IMR-90 (cell line): ENCODE results near the gene CCDC194. TPM values are rescaled to one million over a fixed set of nuclear protein-coding genes. Genes with fewer than 3 reads are reported as not detected.

Experiments
- ATAC-seq: fragments of 200-7000 bp; cut with Tn5 transposase; 2 replicates; pipeline ENCODE4 v1.9.1; 2020; ENCODE audit warnings: low read depth, mild to moderate bottlenecking, moderate library complexity
- BruUV-seq: library from RNA; stranded (reverse); fragments of 400-500 nt; replicated peaks from 2 replicates; lab custom pipeline; 2021; lab: Mats Ljungman, UMichigan
- CTCF ChIA-PET: fragments of 300-600 bp; formaldehyde crosslinking; extraction: SDS; loops from one replicate; lab custom pipeline; 2021; ENCODE audit warnings: antibody characterized with exemption; lab: Yijun Ruan, JAX
- POLR2A ChIA-PET: fragments of 300-600 bp; sonication (Branson Sonifier 250); formaldehyde crosslinking; loops from one replicate; lab custom pipeline; 2022; ENCODE audit warnings: antibody characterized with exemption; ENCODE audit not compliant: unreplicated experiment; lab: Charles Lee
- DNase-seq: peaks from one replicate; pipeline ENCODE4 v3.0.0; 2013
- H2AFZ ChIP-seq: replicated peaks from 2 replicates; pipeline ENCODE3; 2013; ENCODE audit warnings: low read length, mild to moderate bottlenecking; ENCODE audit not compliant: poor library complexity
- H2AK5ac ChIP-seq: 2 replicates; pipeline ENCODE4 v1.6.1; 2013; ENCODE audit warnings: low read depth, low read length, inconsistent platforms
- H2AK9ac ChIP-seq: replicated peaks from 2 replicates; pipeline ENCODE3; 2013; ENCODE audit warnings: mild to moderate bottlenecking, low read depth, low read length, moderate library complexity; ENCODE audit not compliant: poor library complexity
- H2BK120ac ChIP-seq: 2 replicates; pipeline ENCODE4 v1.6.1; 2013; ENCODE audit warnings: low read depth, low read length, inconsistent platforms
- H2BK15ac ChIP-seq: 3 replicates; pipeline ENCODE4 v1.6.1; 2013; ENCODE audit warnings: low read depth, low read length, inconsistent platforms
- H2BK20ac ChIP-seq: 2 replicates; pipeline ENCODE4 v1.6.1; 2013; ENCODE audit warnings: low read depth, mild to moderate bottlenecking, inconsistent platforms, low read length, moderate library complexity
- H2BK5ac ChIP-seq: 2 replicates; pipeline ENCODE4 v1.6.1; 2013; ENCODE audit warnings: mild to moderate bottlenecking, low read depth, low read length, inconsistent platforms; ENCODE audit not compliant: poor library complexity, severe bottlenecking
- H3K14ac ChIP-seq: replicated peaks from 2 replicates; pipeline ENCODE4 v1.6.1; 2013; ENCODE audit warnings: low read depth, low read length, inconsistent platforms
- H3K18ac ChIP-seq: 2 replicates; pipeline ENCODE4 v1.6.1; 2013; ENCODE audit warnings: low read depth, low read length, control low read depth
- H3K23ac ChIP-seq: 2 replicates; pipeline ENCODE4 v1.6.1; 2013; ENCODE audit warnings: low read depth, low read length, inconsistent platforms
- H3K27ac ChIP-seq: 2 replicates; pipeline ENCODE4 v1.5.1; 2013; ENCODE audit warnings: mild to moderate bottlenecking, control low read depth, low read length; ENCODE audit not compliant: insufficient read depth
- H3K27me3 ChIP-seq: 2 replicates; pipeline ENCODE4 v1.6.1; 2013; ENCODE audit warnings: low read length; ENCODE audit not compliant: control insufficient read depth, insufficient read depth
- H3K36me3 ChIP-seq: 2 replicates; pipeline ENCODE4 v1.6.1; 2013; ENCODE audit warnings: low read length, mixed read lengths; ENCODE audit not compliant: control insufficient read depth, insufficient read depth
- H3K4ac ChIP-seq: 2 replicates; pipeline ENCODE4 v1.6.1; 2013; ENCODE audit warnings: low read depth, low read length, inconsistent platforms
- H3K4me1 ChIP-seq: 2 replicates; pipeline ENCODE4 v1.6.1; 2013; ENCODE audit warnings: low read length, mixed read lengths; ENCODE audit not compliant: control insufficient read depth, insufficient read depth
- H3K4me2 ChIP-seq: 2 replicates; pipeline ENCODE4 v1.6.1; 2013; ENCODE audit warnings: low read depth, mild to moderate bottlenecking, control low read depth, low read length, moderate library complexity
- H3K4me3 ChIP-seq: 2 replicates; pipeline ENCODE4 v1.5.1; 2013; ENCODE audit warnings: low read depth, mild to moderate bottlenecking, control low read depth, low read length, moderate library complexity; ENCODE audit not compliant: insufficient read depth
- H3K56ac ChIP-seq: 2 replicates; pipeline ENCODE4 v1.6.1; 2013; ENCODE audit warnings: low read length, inconsistent platforms; ENCODE audit not compliant: insufficient read depth; ENCODE audit errors: extremely low read depth
- H3K79me1 ChIP-seq, 2 experiments: 2 replicates each; pipeline ENCODE4 v1.6.1; 2013; ENCODE audit warnings: low read length in 2 of 2, inconsistent platforms in 1 of 2, low read depth in 1 of 2
- H3K9ac ChIP-seq: 2 replicates; pipeline ENCODE4 v1.6.1; 2013; ENCODE audit warnings: low read depth, low read length, control low read depth
- H3K9me1 ChIP-seq: 2 replicates; pipeline ENCODE4 v1.6.1; 2013; ENCODE audit warnings: low read length, inconsistent platforms; ENCODE audit not compliant: insufficient read depth
- H3K9me3 ChIP-seq: 2 replicates; pipeline ENCODE4 v1.6.1; 2013; ENCODE audit warnings: low read length; ENCODE audit not compliant: control insufficient read depth, insufficient read depth
- H4K20me1 ChIP-seq: 2 replicates; pipeline ENCODE4 v1.6.1; 2013; ENCODE audit warnings: low read length, inconsistent platforms; ENCODE audit not compliant: insufficient read depth
- H4K5ac ChIP-seq: 2 replicates; pipeline ENCODE4 v1.6.1; 2013; ENCODE audit warnings: mild to moderate bottlenecking, low read depth, low read length, control low read depth
- H4K8ac ChIP-seq, 2 experiments: 2 replicates each; pipeline ENCODE4 v1.6.1; 2013; ENCODE audit warnings: low read depth in 2 of 2, low read length in 2 of 2, control low read depth in 1 of 2, inconsistent platforms in 1 of 2
- H4K91ac ChIP-seq: 2 replicates; pipeline ENCODE4 v1.6.1; 2013; ENCODE audit warnings: low read depth, low read length, inconsistent platforms; ENCODE audit not compliant: insufficient read depth
- BHLHE40 ChIP-seq: fragments of 150-350 bp; IDR thresholded peaks from 2 replicates; pipeline ENCODE4 v1.6.1; 2016; ENCODE audit warnings: mild to moderate bottlenecking, low read depth, low read length
- CEBPB ChIP-seq: IDR thresholded peaks from 2 replicates; pipeline ENCODE4 v1.6.1; 2012; ENCODE audit warnings: low read depth, low read length, improper control_type of control experiment
- CHD1 ChIP-seq: IDR thresholded peaks from 2 replicates; pipeline ENCODE4 v1.6.1; 2012; ENCODE audit warnings: low read depth, low read length, improper control_type of control experiment
- CTCF ChIP-seq: conservative IDR thresholded peaks from 2 replicates; pipeline ENCODE4 v1.5.1; 2012; ENCODE audit warnings: mild to moderate bottlenecking, low read depth, low read length, improper control_type of control experiment
- FOS ChIP-seq: fragments of 150-350 bp; IDR thresholded peaks from 2 replicates; pipeline ENCODE4 v1.6.1; 2016; ENCODE audit warnings: low read depth, low read length
- MAFK ChIP-seq: IDR thresholded peaks from 2 replicates; pipeline ENCODE4 v1.6.1; 2012; ENCODE audit warnings: low read depth, low read length, improper control_type of control experiment
- MAZ ChIP-seq: IDR thresholded peaks from 2 replicates; pipeline ENCODE4 v1.6.1; 2012; ENCODE audit warnings: low read depth, mild to moderate bottlenecking, low read length, improper control_type of control experiment, moderate library complexity, borderline replicate concordance
- MXI1 ChIP-seq: IDR thresholded peaks from 2 replicates; pipeline ENCODE4 v1.6.1; 2012; ENCODE audit warnings: low read depth, mild to moderate bottlenecking, low read length, moderate library complexity, borderline replicate concordance
- NFE2L2 ChIP-seq: fragments of 150-350 bp; IDR thresholded peaks from 2 replicates; pipeline ENCODE4 v1.6.1; 2016; ENCODE audit warnings: low read depth, mild to moderate bottlenecking, low read length
- POLR2A ChIP-seq: IDR thresholded peaks from 2 replicates; pipeline ENCODE4 v1.6.1; 2012; ENCODE audit warnings: mild to moderate bottlenecking, low read depth, low read length
- RAD21 ChIP-seq: IDR thresholded peaks from 2 replicates; pipeline ENCODE4 v1.6.1; 2012; ENCODE audit warnings: low read length, improper control_type of control experiment
- RCOR1 ChIP-seq: IDR thresholded peaks from 2 replicates; pipeline ENCODE4 v1.6.1; 2012; ENCODE audit warnings: mild to moderate bottlenecking, low read length, improper control_type of control experiment; ENCODE audit not compliant: insufficient replicate concordance
- RFX5 ChIP-seq: IDR thresholded peaks from 2 replicates; pipeline ENCODE4 v1.8.0; 2012; ENCODE audit warnings: low read depth, mild to moderate bottlenecking, low read length, moderate library complexity
- SMC3 ChIP-seq: fragments of 150-350 bp; IDR thresholded peaks from 2 replicates; pipeline ENCODE4 v1.6.1; 2016; ENCODE audit warnings: low read depth, mild to moderate bottlenecking, antibody characterized with exemption, low read length, moderate library complexity
- USF2 ChIP-seq: fragments of 150-350 bp; IDR thresholded peaks from 2 replicates; pipeline ENCODE4 v1.6.1; 2017; ENCODE audit warnings: mild to moderate bottlenecking, antibody characterized with exemption, low read length, low read depth
- WGBS, 2 experiments: methylation state at CpG; one replicate each; pipeline versions ENCODE4 v1.1.5 to v1.1.7; 2013; ENCODE audit warnings: missing lambda C conversion rate in 2 of 2; ENCODE audit not compliant: insufficient read length in 1 of 2; ENCODE audit errors: extremely low coverage in 2 of 2; 5-methylcytosine and 5-hydroxymethylcytosine counted together
- dilution Hi-C: fragments of 300-500 bp; cut with HindIII; formaldehyde crosslinking; loops from one replicate; pipeline ENCODE4 v1.14.3; 2018; ENCODE audit warnings: low sequenced_read_pairs; ENCODE audit not compliant: unreplicated experiment
- in situ Hi-C: fragments of 300-500 bp; cut with MboI; formaldehyde crosslinking; loops from 3 replicates; pipeline ENCODE4 v1.14.3; 2019; ENCODE audit warnings: low sequenced_read_pairs, inconsistent platforms, mixed read lengths
- intact Hi-C: fragments of 100-400 bp; cut with micrococcal nuclease; formaldehyde crosslinking; loops from 2 replicates; pipeline ENCODE4 v1.10.0; 2022
- polyA plus RNA-seq, 3 experiments: library from polyadenylated mRNA; depleted of rRNA; stranded (reverse); fragments of >200 nt; gene quantifications; 2 replicates each; pipeline ENCODE4 v1.2.3, GENCODE V29; 2012; ENCODE audit warnings: low replicate concordance in 1 of 3
- total RNA-seq: library from RNA; depleted of rRNA; stranded (reverse); fragments of >200 nt; gene quantifications from 2 replicates; pipeline ENCODE4 v1.2.3, GENCODE V29; 2012
- TF ChIP-seq, protein P1 (sequence below): fragments of 150-350 bp; IDR thresholded peaks from 2 replicates; pipeline ENCODE4 v1.6.1; 2016; ENCODE audit warnings: low read depth, mild to moderate bottlenecking, low read length, moderate library complexity, borderline replicate concordance

CCDC194 gene
- total and polyA plus RNA-seq, 2 of the 4 experiments (the other 2 are of a cell fraction), result not detected

DNA sequence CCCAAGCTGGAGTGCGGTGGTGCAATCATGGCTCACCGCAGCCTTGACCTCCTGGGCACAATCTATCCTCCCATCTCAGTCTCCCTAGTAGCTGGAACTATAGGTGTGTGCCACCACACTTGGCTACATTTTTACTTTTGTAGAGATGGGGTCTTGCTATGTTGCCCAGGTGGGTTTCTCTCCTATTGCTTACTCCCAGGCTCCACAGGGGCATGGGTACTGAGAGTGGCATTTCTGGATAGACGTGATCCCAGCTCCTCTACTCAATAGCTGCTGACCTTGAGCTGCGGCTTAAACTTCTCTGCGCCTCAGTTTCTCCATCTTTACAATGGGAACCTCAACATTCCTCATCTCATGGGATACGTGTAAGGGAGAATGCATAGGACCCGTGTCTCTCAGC, 37.4 kb upstream of the CCDC194 start:
- Histone ChIP-seq H4K8ac (no peak overlapping the region), H3K4ac (no peak overlapping the region), H2BK20ac (no peak overlapping the region), H2AK5ac (no peak overlapping the region), H4K5ac (no peak overlapping the region), H3K56ac (no peak overlapping the region), H3K23ac (no peak overlapping the region), H2AK9ac (no peak overlapping the region), H3K18ac (no peak overlapping the region), H3K27me3 (no peaks in the 10 kb centered on the region), H3K9ac (no peak overlapping the region), H2BK120ac (no peak overlapping the region), H3K36me3 (no peaks in the 10 kb centered on the region), H3K4me3 (no peak overlapping the region), H3K4me2 (no peak overlapping the region), H4K91ac (no peak overlapping the region), H3K4me1 (no peaks in the 10 kb centered on the region), H2BK5ac (no peak overlapping the region), H2BK15ac (no peak overlapping the region), H3K79me1 (no peaks in the 10 kb centered on the region), H3K27ac (no peak overlapping the region), H3K9me3 (peaks cover 2% of the 10 kb centered on the region; the same call in 1 of the 2 replicates), H2AFZ (no peak overlapping the region), H3K9me1 (no peaks in the 10 kb centered on the region), H3K14ac (no peak overlapping the region), H4K20me1 (no peaks in the 10 kb centered on the region)
- WGBS, 2 experiments, result 71% methylated on average over 3 of the region's 7 CpGs; no CpG with 5 or more reads in 1 of the 2 experiments
- intact Hi-C loops (no loop called here), dilution Hi-C loops (no loop called here), in situ Hi-C loops (no loop called here)
- CTCF ChIA-PET, result no interaction called here
- POLR2A ChIA-PET, result no interaction called here
- ATAC-seq, result no peak
- TF ChIP-seq SMC3 (no peak), POLR2A (no peak), MAFK (no peak), CEBPB (no peak), MXI1 (no peak), MAZ (no peak), RCOR1 (no peak), BHLHE40 (no peak), USF2 (no peak), CHD1 (no peak), FOS (no peak), CTCF (no peak), RAD21 (no peak), RFX5 (no peak), NFE2L2 (no peak)
- TF ChIP-seq, protein P1, sequence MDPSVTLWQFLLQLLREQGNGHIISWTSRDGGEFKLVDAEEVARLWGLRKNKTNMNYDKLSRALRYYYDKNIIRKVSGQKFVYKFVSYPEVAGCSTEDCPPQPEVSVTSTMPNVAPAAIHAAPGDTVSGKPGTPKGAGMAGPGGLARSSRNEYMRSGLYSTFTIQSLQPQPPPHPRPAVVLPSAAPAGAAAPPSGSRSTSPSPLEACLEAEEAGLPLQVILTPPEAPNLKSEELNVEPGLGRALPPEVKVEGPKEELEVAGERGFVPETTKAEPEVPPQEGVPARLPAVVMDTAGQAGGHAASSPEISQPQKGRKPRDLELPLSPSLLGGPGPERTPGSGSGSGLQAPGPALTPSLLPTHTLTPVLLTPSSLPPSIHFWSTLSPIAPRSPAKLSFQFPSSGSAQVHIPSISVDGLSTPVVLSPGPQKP, result no peak
- DNase-seq, result no peak
- no TSS peak for BruUV-seq
